ENCODE results near the gene CSRNP3.

DNA sequence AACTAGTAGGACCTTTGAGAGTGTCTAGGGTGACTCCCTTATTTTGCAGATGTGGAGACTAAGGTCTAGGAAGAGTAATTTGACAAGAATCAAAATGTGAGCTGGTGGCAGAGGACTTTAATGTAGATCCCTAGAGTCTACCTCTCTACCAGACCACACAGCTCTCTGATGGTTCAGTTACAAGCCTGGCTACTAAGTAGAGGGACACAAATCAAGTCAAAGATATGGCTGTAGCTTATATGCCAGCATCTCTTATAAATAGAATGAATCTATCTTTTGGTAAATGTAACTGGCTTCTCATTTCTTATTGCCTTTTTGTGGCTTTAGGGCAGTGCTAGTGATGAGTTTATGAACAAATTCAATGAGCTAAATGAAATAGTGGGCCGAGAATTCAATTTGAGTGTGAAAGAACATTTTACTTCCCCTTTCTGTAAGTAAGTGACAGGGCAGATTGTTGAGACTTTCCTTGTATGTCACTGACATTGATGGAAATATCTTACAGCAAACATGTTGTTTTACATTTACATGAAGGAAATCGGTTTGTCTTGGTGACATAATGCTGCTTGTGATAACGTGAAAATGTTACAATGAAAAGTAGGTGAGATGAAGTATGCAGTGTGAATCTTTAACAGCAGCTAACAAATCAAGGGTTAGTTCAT lies 28.3 kb downstream of the CSRNP3 start:
- TF ChIP-seq EZH2 (IDR thresholded peaks at IDR 0.05): no peak
- TF ChIP-seq JUND (IDR thresholded peaks at IDR 0.05): no peak
- TF ChIP-seq EZH2phosphoT487 (IDR thresholded peaks at IDR 0.05; ENCODE audit: borderline replicate concordance): no peak
- TF ChIP-seq CTCF (IDR thresholded peaks at IDR 0.05 in 2 of 3, conservative IDR thresholded peaks at IDR 0.05 in 1 of 3; ENCODE audit: borderline replicate concordance in 1 of 3, insufficient read depth in 1 of 3, low read depth in 2 of 3, low read length in 2 of 3): no peak
